Measurements from ENCODE around the gene USP12. TPM values are rescaled to one million over a fixed set of nuclear protein-coding genes. Genes with fewer than 3 reads are reported as not detected.

USP12 gene
- total RNA-seq, 1 donor from 2014 or later = 36.7 TPM

- Histone ChIP-seq H3K4me3 (no peak overlapping the region), H3K27ac (no peak overlapping the region), H3K9me3 (no peaks in the 10 kb centered on the region), H3K27me3 (ENCODE audit: low read depth) (no peaks in the 10 kb centered on the region), H3K4me1 (peaks cover 27% of the 10 kb centered on the region), H3K36me3 (peaks cover 9% of the 10 kb centered on the region)
- intact Hi-C loops (cut with DNase I) = no loop called here
- no peak for DNase-seq
- ATAC-seq = no peak
- no peak for TF ChIP-seq CTCF (IDR thresholded peaks at IDR 0.05)
These were observed 53.7 kb downstream of the USP12 start for GRCh38 chr13:27117952-27118351.

GRCh38 chr13:27117158-27117557, 54.5 kb downstream of the USP12 start:
- Histone ChIP-seq H3K9me3 (no peaks in the 10 kb centered on the region), H3K27ac (no peak overlapping the region), H3K4me1 (peaks cover 27% of the 10 kb centered on the region), H3K36me3 (peaks cover 9% of the 10 kb centered on the region), H3K4me3 (no peak overlapping the region), H3K27me3 (ENCODE audit: low read depth) (no peaks in the 10 kb centered on the region)
- DNase-seq (no peak), ATAC-seq (no peak)
- intact Hi-C loops (cut with DNase I) = no loop called here
- no peak for TF ChIP-seq CTCF (IDR thresholded peaks at IDR 0.05)

GRCh38 chr13:27113436-27113835, 58.2 kb downstream of the USP12 start:
- peaks cover 20% of the 10 kb centered on the region for H3K4me1 ChIP-seq
- no peak for TF ChIP-seq CTCF (IDR thresholded peaks at IDR 0.05)
- ATAC-seq (no peak), DNase-seq (no peak)
- H3K9me3 ChIP-seq = no peaks in the 10 kb centered on the region
- no peaks in the 10 kb centered on the region for H3K27me3 ChIP-seq (ENCODE audit: low read depth)
- H3K36me3 ChIP-seq = peaks cover 9% of the 10 kb centered on the region
- H3K27ac ChIP-seq = no peak overlapping the region
- intact Hi-C loops (cut with DNase I) = no loop called here
- no peak overlapping the region for H3K4me3 ChIP-seq

- no peaks in the 10 kb centered on the region for H3K27me3 ChIP-seq (ENCODE audit: low read depth)
- no peak for TF ChIP-seq CTCF (IDR thresholded peaks at IDR 0.05)
- H3K36me3 ChIP-seq = peaks cover 9% of the 10 kb centered on the region
- no peaks in the 10 kb centered on the region for H3K9me3 ChIP-seq
- peaks cover 18% of the 10 kb centered on the region for H3K4me1 ChIP-seq
- intact Hi-C loops (cut with DNase I) = no loop called here
- DNase-seq (no peak), ATAC-seq (no peak)
- no peak overlapping the region for H3K4me3 ChIP-seq
- no peak overlapping the region for H3K27ac ChIP-seq
These were observed 59.6 kb downstream of the USP12 start for GRCh38 chr13:27112006-27112405.

- Histone ChIP-seq H3K9me3 (no peaks in the 10 kb centered on the region), H3K27ac (no peak overlapping the region), H3K27me3 (ENCODE audit: low read depth) (no peaks in the 10 kb centered on the region), H3K4me3 (no peak overlapping the region), H3K4me1 (peaks cover 18% of the 10 kb centered on the region), H3K36me3 (peaks cover 11% of the 10 kb centered on the region)
- no peak for DNase-seq
- TF ChIP-seq CTCF (IDR thresholded peaks at IDR 0.05) = no peak
- ATAC-seq = no peak
- intact Hi-C loops (cut with DNase I) = no loop called here
These were observed 61.4 kb downstream of the USP12 start for GRCh38 chr13:27110056-27110746.
